ENCODE measurements around the gene ZFAND3. TPM values are rescaled to one million over a fixed set of nuclear protein-coding genes. Genes with fewer than 3 reads are reported as not detected.

The ZFAND3 gene
- total and polyA plus RNA-seq, 9 donors, result 16.6 to 220 (median 51.9) TPM

DNA sequence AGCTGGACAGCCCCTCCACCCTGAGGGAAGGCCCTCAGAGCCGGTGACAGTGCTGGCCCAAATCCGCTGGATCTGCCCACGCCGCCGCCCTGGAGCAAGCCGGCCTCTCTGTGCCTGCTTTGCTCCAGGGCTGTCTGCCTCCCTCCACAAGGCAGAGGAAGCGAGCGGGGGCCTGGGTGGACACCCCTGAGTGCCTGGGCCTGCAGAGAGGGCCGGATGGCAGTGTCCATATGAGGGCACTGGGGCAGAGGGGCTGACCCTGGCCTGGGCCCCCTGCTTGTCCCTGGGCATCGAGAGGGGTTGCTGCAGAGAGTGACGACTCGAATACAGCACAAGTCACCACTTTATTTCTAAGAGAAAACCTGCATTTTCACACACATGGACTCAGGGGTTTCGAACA is 348.6 kb downstream of the ZFAND3 start:
- Histone ChIP-seq H3K9me3 (no peaks in the 10 kb centered on the region), H3K27me3 (no peaks in the 10 kb centered on the region), H3K36me3 (no peaks in the 10 kb centered on the region), H3K4me3 (no peak overlapping the region), H3K4me1 (ENCODE audit: insufficient read depth) (no peaks in the 10 kb centered on the region), H3K27ac (no peak overlapping the region)
- 92 to 94% (median 93%) methylated on average over 13 of the region's 13 CpGs for WGBS, 3 donors
- DNase-seq, result no peak
- intact Hi-C loops (cut with DNase I), result no loop called here
- TF ChIP-seq POLR2A (IDR thresholded peaks at IDR 0.05), result no peak
- TF ChIP-seq EP300 (IDR thresholded peaks at IDR 0.05), result no peak
- TF ChIP-seq, protein P1, sequence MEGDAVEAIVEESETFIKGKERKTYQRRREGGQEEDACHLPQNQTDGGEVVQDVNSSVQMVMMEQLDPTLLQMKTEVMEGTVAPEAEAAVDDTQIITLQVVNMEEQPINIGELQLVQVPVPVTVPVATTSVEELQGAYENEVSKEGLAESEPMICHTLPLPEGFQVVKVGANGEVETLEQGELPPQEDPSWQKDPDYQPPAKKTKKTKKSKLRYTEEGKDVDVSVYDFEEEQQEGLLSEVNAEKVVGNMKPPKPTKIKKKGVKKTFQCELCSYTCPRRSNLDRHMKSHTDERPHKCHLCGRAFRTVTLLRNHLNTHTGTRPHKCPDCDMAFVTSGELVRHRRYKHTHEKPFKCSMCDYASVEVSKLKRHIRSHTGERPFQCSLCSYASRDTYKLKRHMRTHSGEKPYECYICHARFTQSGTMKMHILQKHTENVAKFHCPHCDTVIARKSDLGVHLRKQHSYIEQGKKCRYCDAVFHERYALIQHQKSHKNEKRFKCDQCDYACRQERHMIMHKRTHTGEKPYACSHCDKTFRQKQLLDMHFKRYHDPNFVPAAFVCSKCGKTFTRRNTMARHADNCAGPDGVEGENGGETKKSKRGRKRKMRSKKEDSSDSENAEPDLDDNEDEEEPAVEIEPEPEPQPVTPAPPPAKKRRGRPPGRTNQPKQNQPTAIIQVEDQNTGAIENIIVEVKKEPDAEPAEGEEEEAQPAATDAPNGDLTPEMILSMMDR (IDR thresholded peaks at IDR 0.05), result no peak

DNA sequence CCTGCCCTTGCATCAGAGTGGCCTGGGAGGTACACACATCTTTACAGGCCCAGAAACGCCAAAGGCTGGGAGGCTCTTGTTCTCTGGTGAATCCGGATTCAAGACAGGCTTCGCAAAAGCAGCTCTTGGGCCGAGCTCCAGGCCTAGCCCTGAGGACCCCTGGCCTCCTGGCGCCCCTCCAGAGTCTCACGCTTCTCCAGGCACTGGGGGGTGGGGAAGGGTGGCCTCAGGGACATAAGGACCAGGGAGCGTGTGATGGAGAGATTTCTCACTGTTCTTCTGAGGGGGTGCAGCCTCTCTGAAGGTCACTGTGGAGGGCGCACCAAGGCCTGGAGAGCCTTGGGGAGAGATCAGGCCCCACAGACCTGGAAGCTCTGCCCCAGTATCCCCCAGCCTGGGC is 349.2 kb downstream of the ZFAND3 start:
- no peaks in the 10 kb centered on the region for H3K27me3 ChIP-seq
- TF ChIP-seq, protein P1 (IDR thresholded peaks at IDR 0.05), result no peak
- TF ChIP-seq EP300 (IDR thresholded peaks at IDR 0.05), result no peak
- no peak overlapping the region for H3K27ac ChIP-seq
- no peaks in the 10 kb centered on the region for H3K36me3 ChIP-seq
- H3K9me3 ChIP-seq, result no peaks in the 10 kb centered on the region
- DNase-seq, result peak in 1 of 5 donors; percentile 32
- 84 to 90% (median 86%) methylated on average over 8 of the region's 8 CpGs for WGBS, 3 donors
- H3K4me1 ChIP-seq (ENCODE audit: insufficient read depth), result no peaks in the 10 kb centered on the region
- intact Hi-C loops (cut with DNase I), result no loop called here
- H3K4me3 ChIP-seq, result no peak overlapping the region

DNA sequence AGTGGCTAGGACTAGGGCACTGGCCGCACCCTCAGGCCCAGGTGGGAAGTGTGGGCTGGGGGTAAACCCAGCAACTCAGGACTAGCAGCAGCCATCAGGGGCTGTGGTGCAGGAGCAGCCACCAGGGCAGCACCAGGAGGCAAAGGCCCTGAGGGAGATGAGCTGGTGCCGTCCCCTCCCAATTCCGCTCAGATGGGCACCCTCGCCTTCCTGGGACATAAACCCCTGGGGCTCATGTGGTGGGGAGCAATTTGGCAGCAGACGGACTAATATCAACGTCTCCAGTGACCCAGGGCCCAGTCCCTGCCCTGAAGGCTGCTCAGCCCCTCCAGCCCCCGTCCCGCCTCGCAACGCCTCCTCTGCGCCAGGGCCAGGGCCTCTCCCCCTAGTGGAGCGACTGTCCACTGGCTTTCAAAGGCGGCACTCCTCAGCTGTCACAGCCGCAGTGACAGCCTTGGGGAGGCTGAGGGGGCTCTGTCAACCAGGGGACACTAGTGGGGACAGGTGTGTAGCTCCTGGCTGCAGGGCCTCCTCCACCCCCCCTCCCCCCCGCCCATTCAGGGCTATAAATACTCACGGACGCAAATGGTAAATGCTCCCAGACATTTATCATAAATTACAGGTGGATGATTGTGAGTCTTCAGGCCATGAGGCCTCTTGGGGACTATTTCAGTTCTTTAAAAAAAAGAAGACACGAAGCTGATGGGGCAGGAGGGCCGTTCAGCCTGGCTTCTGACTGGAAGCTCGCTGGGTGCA is 349.9 kb downstream of the ZFAND3 start:
- intact Hi-C loops (cut with DNase I), result no loop called here
- H3K4me3 ChIP-seq, result no peak overlapping the region
- no peaks in the 10 kb centered on the region for H3K9me3 ChIP-seq
- no peak overlapping the region for H3K27ac ChIP-seq
- DNase-seq, result peak in 1 of 5 donors; percentile 14
- no peaks in the 10 kb centered on the region for H3K4me1 ChIP-seq (ENCODE audit: insufficient read depth)
- TF ChIP-seq POLR2A (IDR thresholded peaks at IDR 0.05) (no peak), EP300 (IDR thresholded peaks at IDR 0.05) (no peak)
- TF ChIP-seq, protein P1 (IDR thresholded peaks at IDR 0.05), result no peak
- 84 to 86% (median 85%) methylated on average over 20 of the region's 20 CpGs for WGBS, 3 donors
- no peaks in the 10 kb centered on the region for H3K36me3 ChIP-seq
- no peaks in the 10 kb centered on the region for H3K27me3 ChIP-seq

DNA sequence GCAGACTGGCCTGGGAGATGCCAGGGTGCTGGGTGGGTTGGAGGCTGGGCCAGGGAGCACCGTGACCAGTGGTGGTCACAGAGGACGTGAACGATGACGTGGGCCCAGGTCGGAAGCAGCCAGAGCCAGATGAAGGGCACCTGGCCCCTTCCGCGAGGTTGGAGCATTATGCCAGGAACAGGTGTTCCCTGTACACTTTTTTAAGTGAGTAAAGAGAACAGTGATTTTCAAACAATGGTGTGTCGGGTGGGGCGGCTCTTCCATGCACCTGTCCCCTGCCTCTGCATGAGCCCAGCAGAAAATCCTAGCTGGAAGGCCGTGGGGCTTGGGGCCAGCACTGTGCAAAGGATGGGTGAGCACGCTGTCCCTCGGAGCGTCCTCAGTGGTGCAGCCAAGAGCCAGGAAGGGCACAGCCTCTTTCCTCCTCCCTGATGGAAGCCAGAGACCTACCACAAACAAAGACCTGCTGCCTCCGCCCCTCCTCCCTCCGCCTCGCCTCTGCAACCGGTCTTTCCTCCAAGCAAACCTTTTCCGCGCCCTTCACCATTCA is 350.5 kb downstream of the ZFAND3 start:
- peak in 1 of 5 donors; percentile 23 for DNase-seq
- no peak overlapping the region for H3K27ac ChIP-seq
- no peaks in the 10 kb centered on the region for H3K4me1 ChIP-seq (ENCODE audit: insufficient read depth)
- H3K9me3 ChIP-seq, result no peaks in the 10 kb centered on the region
- H3K27me3 ChIP-seq, result no peaks in the 10 kb centered on the region
- WGBS, 3 donors, result 81 to 87% (median 83%) methylated on average over 19 of the region's 19 CpGs
- H3K4me3 ChIP-seq, result no peak overlapping the region
- intact Hi-C loops (cut with DNase I), result no loop called here
- no peak for TF ChIP-seq EP300 (IDR thresholded peaks at IDR 0.05)
- TF ChIP-seq, protein P1 (IDR thresholded peaks at IDR 0.05), result no peak
- TF ChIP-seq POLR2A (IDR thresholded peaks at IDR 0.05), result no peak
- no peaks in the 10 kb centered on the region for H3K36me3 ChIP-seq
